GM18868 (cell line): ENCODE results near the gene HCRT.
"Not testable (repeated sequence)": the region's sequence is repeated elsewhere in the genome, so short reads cannot be mapped to it uniquely, and the experiment has no call there.

Experiments
- ATAC-seq: cut with Tn5 transposase; IDR thresholded peaks from one replicate; pipeline ENCODE4 v1.9.1; 2021; ENCODE audit warnings: mild to moderate bottlenecking, moderate library complexity; ENCODE audit not compliant: unreplicated experiment

The HCRT gene

DNA sequence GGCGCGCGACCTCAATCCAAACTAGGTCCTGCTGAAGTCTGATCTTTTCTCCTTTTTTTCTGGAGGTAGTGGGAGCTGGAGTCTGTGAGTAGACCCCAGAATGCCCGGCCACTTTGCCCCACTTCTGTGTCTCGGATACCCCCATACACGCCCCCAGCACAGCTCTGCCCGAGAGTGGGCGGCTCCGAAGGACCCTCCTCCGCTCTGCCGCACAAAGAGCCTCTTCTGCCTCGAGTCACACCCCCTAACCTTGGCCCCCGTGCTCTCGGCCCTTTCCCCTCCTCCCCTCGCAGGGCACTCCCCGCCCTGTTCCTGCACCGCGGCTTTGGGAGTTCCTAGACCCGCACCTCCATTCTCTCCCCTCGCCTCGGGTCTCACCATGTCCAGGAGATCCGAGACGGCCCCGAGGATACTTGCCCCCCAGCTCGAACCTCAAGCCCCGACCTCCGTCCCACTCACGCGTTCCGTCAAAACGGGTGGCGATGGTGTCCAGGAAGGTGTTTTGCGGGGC, 4.8 kb downstream of the HCRT start:
- no peak for ATAC-seq

DNA sequence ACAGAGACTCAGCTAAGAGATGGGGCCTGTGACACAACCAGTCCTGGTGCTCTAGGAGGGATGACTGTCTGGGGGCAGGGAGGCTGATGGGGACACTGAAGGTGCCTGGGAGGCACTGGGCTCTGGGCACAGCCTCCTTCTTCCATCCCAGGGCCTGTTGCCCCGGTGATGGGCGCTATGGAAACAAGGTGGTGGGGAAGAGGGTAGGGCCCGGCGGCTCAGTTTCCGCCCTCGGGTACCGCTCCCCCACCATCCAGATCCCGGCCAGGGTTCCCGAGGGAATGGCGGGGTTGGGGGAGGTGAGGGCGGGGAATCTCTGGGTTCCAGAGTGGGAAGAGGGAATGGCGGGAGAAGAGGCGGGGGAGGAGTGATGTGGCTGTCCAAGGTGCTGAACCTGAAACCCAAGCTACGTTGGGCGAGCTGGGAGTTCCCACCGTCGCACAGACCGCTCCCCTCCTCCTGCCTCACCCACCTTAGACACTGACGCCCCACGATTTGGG, 5.3 kb downstream of the HCRT start:
- ATAC-seq: no peak

DNA sequence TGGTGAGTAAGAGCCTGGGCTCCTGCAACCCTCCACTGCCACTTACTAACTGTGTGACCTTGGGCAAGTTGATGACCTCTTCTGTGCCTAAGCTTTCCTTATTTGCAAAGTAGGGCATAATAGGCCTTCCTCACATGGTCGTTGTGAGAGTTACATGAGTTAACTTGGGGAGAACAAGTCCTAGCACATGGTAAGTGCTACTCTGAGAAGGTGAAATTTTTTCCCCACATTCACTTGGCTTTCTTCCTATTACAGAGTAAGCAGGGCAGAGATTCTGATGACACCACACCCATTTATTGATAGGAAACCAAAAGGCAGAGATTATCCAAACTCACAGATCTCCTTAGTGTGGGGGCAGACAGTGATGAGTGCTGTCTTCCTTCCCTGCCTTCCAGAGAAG, 5.9 kb downstream of the HCRT start:
- no peak for ATAC-seq

DNA sequence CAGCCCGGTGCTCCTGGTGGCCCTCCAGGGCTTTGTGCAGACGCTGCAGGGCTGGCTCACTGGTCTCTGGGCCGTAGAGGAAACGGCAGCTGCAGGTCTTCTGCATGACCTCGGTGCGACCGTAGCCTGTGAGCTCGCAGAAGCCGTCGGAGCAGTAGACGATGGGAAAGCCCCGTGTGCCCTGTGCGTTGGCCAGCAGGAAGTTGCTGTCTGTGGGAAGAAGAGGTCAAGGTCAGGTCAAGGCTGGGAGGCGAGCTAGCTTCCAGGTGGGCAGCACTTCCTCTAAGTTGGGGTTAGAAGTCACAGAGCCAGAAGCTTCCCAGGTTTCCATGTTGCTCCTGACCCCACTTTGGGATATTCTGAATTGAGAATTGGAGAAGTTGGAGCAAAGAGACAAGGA, 6.4 kb downstream of the HCRT start:
- ATAC-seq: no peak

DNA sequence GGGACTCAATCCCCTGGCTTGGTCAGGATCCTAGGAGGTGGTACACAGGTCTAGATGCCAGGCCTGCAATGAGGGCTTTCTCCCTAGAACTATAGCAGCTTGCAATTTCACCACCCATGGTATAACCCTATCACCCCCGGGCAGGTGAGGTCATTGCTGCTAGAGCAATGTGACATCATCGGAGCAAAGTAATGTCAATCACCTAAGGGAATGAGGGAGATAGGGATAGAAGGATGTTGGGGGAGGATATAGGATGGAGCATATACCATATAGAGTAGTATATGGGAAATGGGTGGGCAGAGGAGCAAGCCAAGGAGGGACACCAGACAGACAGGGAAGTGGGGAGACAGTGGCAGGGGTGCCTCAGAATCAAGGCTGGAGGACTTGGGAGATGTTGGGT, 7.6 kb downstream of the HCRT start:
- ATAC-seq: no peak

DNA sequence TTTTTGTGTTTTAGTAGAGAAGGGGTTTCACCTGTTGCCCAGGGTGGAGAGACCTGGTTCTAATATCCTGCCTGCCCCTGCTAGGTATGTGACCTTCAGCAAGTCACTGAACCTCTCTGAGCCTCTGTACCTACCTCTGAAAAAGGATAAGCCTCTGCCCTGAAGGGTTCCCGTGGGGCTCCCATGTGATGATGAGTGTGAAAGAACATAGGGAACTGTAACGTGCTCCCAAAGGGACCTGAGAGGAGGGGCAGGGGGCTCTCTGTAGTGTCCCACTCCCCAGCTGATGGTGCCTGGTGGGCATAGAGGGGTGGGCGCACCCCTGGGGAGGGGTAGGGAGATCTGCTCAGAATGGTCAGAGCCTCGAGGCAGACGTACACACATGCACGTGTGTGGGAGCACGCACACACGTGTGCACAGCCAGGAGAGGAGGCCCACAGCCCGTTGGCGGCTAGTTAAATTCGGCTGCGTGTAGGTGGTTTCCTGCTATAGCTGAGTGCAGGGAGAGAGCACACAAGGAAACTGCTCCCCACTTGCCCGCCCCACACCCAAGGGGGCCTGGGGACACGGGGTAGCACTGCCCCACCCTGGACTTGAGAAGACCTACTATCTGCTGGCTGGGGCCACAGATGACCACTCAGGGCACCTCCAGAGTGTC, 11.0 kb downstream of the HCRT start:
- ATAC-seq: no peak

DNA sequence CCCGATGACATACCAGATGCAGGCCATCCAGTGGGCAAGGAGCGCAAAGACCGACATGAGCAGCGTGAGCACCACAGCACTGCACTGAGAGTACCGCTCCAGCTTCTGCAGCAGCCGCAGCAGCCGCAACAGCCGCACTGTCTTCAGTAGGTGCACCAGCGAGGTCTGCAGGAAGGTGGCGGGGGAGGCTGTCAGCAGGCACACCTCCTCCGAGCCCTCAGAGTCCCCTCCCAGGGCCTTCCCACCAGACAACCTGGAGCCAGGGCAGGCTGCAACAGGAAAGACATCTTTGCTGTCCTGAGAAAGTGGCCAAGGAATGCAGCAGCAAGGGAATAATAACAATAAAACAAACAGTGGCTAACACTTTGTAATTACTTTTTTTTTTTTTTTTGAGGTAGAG, 13.4 kb downstream of the HCRT start:
- ATAC-seq: no peak

DNA sequence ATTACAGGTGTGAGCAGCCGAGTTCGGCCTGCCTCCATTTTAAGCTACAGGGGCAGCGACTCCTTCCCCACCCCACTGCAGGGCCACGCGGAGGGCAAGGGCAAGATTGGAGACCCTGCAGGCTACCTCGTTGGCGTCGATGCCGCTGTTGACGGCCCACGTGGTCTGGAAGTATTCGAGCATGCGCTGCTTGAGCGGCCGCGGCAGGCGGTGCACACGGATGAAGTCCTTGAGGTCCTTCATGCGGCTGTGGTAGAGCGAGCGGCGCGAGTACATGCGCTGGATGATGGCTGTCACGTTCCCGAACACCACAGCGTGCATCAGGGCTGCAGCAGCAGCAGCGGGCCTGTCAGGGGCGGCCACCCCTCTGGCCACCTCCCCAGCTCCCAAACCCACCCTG, 15.9 kb downstream of the HCRT start:
- no peak for ATAC-seq

DNA sequence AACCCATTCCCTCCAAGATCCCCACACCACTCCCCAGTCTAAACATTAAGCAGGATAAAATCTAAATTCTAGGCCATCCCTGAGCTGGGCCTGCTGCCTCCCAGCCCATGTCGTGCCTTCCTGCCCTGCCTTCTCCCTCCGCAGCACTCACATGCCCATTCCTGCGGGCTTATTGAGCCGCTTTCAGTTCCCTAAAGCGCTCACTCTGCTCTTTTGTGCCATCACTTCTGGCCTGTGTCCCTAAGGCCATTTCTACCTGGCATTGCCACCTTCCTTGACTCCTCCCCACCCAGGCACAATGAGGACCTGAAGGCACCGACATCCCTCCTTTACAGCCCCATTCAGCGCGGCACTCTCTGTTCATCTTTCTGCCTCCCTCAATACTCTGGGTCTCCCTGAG, 17.4 kb downstream of the HCRT start:
- no peak for ATAC-seq

DNA sequence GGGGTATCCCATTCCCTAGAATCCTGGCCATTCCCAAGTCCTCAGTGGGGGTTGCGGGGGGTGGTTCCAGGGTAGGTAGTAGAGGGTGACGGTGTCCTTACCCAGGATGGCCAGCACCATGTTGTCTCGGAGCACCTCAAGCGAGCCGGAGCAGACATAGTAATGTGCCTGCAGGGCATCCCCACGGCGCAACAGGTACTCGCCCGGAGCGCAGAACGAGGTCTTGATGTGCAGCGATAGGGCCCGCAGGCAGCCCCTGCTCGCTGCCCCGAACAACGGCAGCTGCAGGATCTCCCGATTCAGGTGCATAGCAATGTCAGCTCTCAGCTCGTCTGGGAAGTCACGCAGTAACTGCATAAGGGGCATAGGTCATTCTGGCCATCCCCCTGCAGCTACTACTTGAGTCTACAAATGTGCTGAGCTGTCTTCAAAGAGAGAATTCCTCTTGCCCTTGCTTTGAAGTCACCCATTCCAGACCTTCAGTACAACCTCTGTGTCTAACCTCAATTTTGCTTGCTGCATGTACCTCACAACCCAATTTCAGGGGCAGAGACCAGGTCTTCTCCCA, 19.0 kb downstream of the HCRT start:
- ATAC-seq: no peak

DNA sequence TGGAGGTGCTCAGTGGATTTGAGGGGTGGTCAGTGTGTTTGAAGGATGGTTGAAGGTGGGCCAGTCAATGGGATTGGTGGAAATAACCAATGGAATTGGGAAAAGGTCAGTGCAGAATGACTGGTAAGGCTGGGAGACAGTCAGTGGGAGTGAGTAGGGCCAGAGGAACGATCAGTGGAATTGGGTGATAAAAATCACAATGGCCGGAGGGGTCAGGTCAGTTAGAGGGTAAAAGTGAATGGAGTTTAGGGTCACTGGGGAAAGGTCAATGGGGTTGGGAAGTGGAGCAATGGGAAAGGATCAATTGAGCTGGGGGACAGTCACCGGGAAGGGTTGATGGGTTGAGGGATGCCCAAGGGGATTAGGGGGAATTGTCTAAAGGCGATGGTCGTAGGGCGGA, 19.5 kb downstream of the HCRT start:
- no peak for ATAC-seq

DNA sequence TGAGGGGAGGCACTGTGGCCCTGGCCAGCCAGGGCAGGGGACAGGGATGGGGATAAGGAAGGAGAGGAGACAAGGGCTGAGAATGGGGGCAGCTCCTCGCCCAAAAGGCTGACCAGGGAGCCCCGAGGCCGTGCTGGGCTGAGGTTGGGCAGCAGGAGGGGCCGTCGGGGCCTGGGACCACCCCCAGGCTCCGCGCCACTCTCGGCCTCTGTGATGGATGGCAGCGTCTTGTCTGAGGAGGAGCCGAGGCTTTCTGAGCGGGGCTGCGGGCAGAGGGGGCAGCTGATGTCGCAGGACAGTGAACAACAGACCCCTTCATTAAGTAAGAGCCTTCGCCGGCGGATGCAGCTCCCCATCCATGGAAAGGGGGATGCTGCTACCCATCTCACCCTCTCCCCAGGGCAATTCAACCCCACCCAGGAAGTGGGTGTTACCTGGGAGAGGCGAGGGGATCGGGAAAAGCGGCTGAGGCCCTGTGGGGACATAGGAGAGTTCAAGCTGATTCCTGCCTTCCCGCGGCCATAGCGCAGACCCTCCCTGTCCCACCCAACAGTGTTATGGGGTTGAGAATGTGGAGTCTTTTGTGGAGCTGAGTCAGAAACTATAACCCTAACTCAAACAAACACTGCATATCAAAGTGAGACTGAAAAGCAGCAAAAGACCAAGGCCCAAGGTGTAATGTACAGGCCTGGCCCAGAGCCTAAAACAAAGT, 21.4 kb downstream of the HCRT start:
- no peak for ATAC-seq

DNA sequence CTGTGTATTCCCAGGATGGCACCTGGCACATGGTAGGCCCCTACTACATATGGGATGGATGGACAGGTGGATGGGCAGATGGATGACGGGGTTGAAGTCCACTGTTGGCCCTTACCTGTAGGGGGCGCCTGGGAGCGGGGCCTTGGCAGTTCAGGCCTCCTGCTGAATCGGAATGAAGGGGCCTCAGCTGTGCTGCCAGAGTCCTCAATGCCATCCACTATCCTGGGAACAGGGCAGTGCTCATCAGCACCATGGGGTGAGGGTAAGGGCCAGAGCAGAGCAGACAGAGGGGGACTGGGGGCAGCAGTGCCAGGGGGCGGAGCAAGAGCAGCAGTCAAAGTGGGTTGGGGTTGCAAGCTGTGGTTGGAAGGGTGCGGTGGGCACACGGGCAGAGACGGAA, 22.1 kb downstream of the HCRT start:
- no peak for ATAC-seq

DNA sequence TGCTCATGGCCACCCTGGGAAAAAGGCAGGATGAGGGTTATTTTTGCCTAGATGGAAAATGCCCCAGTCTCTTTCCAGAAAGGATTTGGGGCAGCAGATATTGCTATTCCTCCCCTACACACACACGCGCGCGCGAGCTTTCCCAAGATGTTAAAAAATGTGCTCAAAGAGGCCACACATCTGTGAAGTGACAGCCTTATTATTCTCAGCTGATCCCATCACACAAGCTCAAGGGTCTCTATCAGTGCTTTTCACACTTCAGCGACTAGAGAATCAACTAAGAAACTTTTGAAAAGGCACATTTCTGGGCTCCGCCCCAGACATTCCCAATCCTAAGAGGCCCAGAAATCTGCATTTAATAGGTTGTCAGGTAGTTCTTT, 24.7 kb downstream of the HCRT start:
- ATAC-seq: no peak

DNA sequence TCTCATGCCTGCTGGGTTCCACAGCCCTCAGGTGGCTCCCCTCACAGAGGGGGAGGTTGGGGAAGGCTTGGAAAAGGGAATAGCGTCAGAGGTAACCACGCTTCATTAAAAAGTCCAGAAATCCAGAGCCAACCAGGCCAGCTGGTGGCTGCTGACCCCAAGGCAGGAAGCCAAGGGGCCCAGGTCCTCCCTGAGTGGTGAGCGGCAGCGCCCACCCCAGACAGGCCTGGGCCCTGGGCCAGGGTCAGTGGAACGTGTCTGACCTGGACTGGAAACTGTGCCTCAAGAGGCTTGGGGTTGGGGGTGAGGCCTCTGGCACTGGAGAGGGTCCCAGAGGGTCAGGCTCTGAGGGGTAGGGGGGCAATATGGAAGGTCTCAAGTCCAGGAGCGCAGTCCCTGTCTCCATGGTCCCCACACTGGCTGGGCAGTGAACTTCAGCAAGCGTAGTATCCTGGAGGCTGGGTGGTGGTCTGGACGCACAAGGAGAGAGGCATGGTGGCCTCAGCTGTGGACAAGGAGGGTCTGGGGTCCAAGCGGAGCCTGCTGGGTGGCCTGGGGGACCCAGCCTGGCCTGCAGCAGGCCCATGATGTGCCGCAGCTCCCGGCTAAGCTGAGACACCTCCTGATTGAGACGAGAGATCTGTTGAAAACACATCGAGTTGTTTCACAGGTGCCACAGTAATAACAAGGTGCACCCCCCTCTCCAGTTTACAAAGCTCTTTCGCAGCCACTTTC, 25.3 kb downstream of the HCRT start:
- ATAC-seq: no peak

DNA sequence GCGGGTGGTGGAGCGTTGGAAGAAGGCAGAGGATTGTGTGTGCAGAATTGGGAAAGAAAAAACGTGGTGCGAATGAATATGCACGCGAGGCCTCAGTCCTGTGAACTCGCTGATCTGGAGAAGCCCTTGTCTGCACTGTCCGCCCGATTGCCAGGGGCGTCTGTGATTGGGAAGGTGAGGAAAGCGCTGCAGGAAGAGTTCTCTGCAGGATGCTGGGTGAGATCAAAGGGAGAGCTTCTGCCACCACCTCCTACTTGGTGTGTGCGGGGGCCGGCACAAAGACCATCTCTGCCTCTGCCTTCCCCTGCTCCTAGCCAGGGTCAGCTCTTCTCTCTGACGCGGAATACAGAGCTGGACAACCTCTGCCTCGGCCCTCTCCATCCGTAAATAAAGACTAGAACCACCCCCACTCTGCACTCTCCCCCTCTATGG, 29.6 kb downstream of the HCRT start:
- no peak for ATAC-seq

DNA sequence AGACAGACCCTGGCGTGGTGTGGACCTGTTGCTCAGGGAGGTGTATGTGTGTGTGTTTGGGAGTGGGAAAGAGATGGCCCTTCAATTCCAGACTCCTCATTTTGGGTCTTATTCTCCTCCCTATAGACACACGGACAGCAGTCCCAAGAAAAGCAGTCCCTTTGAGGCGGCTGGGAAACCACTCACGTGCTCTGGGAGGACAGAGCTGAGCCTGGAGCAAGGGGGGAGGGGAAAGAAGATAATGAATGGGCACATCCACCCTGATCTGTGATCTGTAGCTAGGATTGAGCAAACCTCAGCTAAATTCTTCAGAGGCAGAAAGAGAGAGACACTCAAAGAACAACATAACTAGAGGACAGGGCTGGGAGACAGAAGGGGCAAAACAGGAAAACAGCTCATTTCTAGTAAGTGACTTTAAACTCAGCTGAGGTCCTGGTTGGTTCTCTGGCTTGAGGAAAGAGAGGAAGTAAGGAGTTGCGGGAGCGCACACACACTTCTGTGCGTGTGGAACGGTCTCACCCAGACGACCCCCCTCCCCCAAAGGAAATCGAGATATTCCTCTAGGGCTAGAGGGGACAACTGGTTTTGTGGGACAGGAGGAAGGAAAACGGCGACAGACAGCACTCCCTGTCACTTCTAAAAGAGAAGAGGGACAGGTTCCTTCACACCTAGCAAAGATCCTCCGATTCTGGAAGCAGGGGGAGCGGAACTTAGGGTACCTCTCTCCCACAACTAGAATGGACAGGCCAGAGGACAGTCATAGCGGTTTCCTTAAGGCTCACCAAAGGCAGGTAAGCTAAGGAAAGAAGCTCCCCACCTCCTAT, 31.1 kb downstream of the HCRT start:
- no peak for ATAC-seq

DNA sequence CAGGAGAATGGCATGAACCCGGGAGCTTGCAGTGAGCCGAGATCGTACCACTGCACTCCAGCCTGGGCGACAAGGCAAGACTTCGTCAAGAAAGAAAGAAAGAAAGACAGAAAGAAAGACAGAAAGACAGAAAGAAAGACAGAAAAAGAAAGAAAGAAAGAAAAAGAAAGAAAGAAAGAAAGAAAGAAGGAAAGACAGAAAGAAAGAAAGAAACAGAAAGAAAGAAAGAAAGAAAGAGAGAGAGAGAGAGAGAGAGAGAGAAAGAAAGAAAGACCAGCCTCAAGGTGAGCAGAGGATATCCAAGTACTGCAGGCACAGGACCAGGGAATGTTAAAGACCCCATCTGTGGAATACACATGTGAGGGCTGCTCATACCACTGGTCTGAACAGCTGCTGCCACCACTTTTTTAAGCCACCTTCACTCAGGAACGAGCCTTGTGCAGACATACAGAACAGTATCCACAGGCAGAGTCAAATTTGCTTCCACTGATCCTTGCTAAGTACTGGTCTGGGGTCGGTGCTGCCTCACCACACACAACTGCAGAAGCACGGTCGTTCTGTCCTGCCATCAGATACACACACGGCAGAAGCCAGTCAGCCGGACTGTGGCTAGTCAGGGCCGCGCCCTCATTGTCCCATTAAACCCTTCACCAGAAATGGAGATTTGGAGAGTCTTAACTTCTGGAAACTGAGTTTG, 38.2 kb downstream of the HCRT start:
- no peak for ATAC-seq

DNA sequence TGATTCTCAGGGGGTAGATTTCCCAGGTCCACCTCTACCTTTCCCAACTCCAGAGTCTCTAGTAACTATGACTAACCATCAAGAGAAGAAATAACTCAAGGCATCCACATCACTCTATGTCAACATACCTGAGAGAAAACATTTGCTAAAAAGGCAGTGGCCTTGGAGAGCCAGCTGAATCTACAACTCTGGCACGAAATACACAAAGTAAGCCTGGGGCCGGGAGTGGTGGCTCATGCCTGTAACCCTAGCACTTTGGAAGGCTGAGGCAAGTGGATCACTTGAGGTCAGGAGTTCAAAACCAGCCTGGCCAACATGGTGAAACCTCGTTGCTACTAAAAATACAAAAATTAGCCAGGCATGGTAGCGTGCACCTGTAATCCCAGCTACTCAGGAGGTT, 42.1 kb downstream of the HCRT start:
- ATAC-seq: not testable (repeated sequence)

DNA sequence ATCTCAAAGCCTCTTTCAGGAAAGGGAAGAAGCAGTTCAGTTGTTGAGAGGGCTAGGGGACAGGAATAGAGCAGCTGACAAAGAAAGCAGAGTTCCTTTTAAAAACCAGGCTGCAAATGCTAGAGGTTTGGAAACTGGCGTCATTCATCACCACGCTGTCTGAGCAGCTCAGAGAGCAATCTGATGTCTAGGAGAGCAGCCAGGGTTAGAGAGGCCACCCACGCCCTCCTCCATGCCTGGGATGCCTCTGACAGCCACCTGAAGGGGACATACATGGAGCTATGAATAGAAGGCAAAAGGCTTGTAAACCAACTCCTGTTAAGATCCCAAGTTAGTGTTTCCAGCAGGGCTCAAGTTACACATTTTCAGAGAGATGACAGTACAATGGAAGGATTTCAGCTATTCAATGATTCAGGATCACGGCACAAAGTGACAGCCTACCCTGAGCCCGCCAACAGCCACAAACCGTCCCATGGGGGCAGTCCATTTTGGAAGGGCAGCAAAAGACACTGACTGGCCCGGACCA, 42.8 kb downstream of the HCRT start:
- no peak for ATAC-seq
